IPS-15b (cell line): Measurements from ENCODE around the gene UMODL1.

Experiments
- H3K27me3 ChIP-seq: one replicate; pipeline ENCODE4 v1.6.1; 2013; ENCODE audit warnings: low read length; ENCODE audit not compliant: control insufficient read depth, insufficient read depth
- H3K36me3 ChIP-seq: one replicate; pipeline ENCODE4 v1.6.1; 2013; ENCODE audit warnings: low read length; ENCODE audit not compliant: control insufficient read depth, insufficient read depth
- H3K4me1 ChIP-seq: one replicate; pipeline ENCODE4 v1.6.1; 2013; ENCODE audit warnings: mild to moderate bottlenecking, low read length; ENCODE audit not compliant: control insufficient read depth, insufficient read depth
- H3K4me3 ChIP-seq: one replicate; pipeline ENCODE4 v1.5.1; 2013; ENCODE audit warnings: low read depth, low read length
- H3K9ac ChIP-seq: one replicate; pipeline ENCODE4 v1.6.1; 2013; ENCODE audit warnings: low read depth, mild to moderate bottlenecking, low read length
- H3K9me3 ChIP-seq: one replicate; pipeline ENCODE4 v1.6.1; 2013; ENCODE audit warnings: mild to moderate bottlenecking, low read length; ENCODE audit not compliant: control insufficient read depth, insufficient read depth

The UMODL1 gene

GRCh38 chr21:42147386-42148020 lies 76.4 kb downstream of the UMODL1 start:
- Histone ChIP-seq H3K4me3 (no peak overlapping the region), H3K9me3 (no peaks in the 10 kb centered on the region), H3K36me3 (no peaks in the 10 kb centered on the region), H3K9ac (no peak overlapping the region), H3K27me3 (no peaks in the 10 kb centered on the region), H3K4me1 (no peaks in the 10 kb centered on the region)

GRCh38 chr21:42148097-42148496 lies 77.0 kb downstream of the UMODL1 start:
- Histone ChIP-seq H3K9me3 (no peaks in the 10 kb centered on the region), H3K27me3 (no peaks in the 10 kb centered on the region), H3K36me3 (no peaks in the 10 kb centered on the region), H3K4me1 (no peaks in the 10 kb centered on the region), H3K9ac (no peak overlapping the region), H3K4me3 (no peak overlapping the region)

GRCh38 chr21:42148584-42148983 lies 77.5 kb downstream of the UMODL1 start:
- H3K36me3 ChIP-seq, result no peaks in the 10 kb centered on the region
- no peak overlapping the region for H3K9ac ChIP-seq
- H3K4me3 ChIP-seq, result no peak overlapping the region
- H3K27me3 ChIP-seq, result no peaks in the 10 kb centered on the region
- H3K9me3 ChIP-seq, result no peaks in the 10 kb centered on the region
- H3K4me1 ChIP-seq, result no peaks in the 10 kb centered on the region

GRCh38 chr21:42149656-42150473 lies 78.7 kb downstream of the UMODL1 start:
- Histone ChIP-seq H3K9ac (no peak overlapping the region), H3K4me1 (no peaks in the 10 kb centered on the region), H3K27me3 (no peaks in the 10 kb centered on the region), H3K36me3 (no peaks in the 10 kb centered on the region), H3K9me3 (no peaks in the 10 kb centered on the region), H3K4me3 (no peak overlapping the region)

GRCh38 chr21:42150474-42151085 lies 79.5 kb downstream of the UMODL1 start:
- H3K9me3 ChIP-seq, result no peaks in the 10 kb centered on the region
- H3K4me3 ChIP-seq, result no peak overlapping the region
- H3K4me1 ChIP-seq, result no peaks in the 10 kb centered on the region
- no peaks in the 10 kb centered on the region for H3K27me3 ChIP-seq
- no peaks in the 10 kb centered on the region for H3K36me3 ChIP-seq
- H3K9ac ChIP-seq, result no peak overlapping the region

GRCh38 chr21:42151148-42151947 lies 80.2 kb downstream of the UMODL1 start:
- no peaks in the 10 kb centered on the region for H3K4me1 ChIP-seq
- no peak overlapping the region for H3K4me3 ChIP-seq
- no peaks in the 10 kb centered on the region for H3K36me3 ChIP-seq
- no peaks in the 10 kb centered on the region for H3K9me3 ChIP-seq
- H3K9ac ChIP-seq, result no peak overlapping the region
- H3K27me3 ChIP-seq, result no peaks in the 10 kb centered on the region

GRCh38 chr21:42151948-42152220 lies 80.8 kb downstream of the UMODL1 start:
- no peaks in the 10 kb centered on the region for H3K9me3 ChIP-seq
- H3K27me3 ChIP-seq, result no peaks in the 10 kb centered on the region
- no peaks in the 10 kb centered on the region for H3K36me3 ChIP-seq
- no peaks in the 10 kb centered on the region for H3K4me1 ChIP-seq
- H3K4me3 ChIP-seq, result no peak overlapping the region
- no peak overlapping the region for H3K9ac ChIP-seq

- H3K27me3 ChIP-seq, result no peaks in the 10 kb centered on the region
- H3K4me3 ChIP-seq, result no peak overlapping the region
- no peaks in the 10 kb centered on the region for H3K9me3 ChIP-seq
- no peak overlapping the region for H3K9ac ChIP-seq
- H3K36me3 ChIP-seq, result no peaks in the 10 kb centered on the region
- H3K4me1 ChIP-seq, result no peaks in the 10 kb centered on the region
Observed at GRCh38 chr21:42153046-42153686, 82.0 kb downstream of the UMODL1 start.

- Histone ChIP-seq H3K4me3 (no peak overlapping the region), H3K36me3 (no peaks in the 10 kb centered on the region), H3K4me1 (no peaks in the 10 kb centered on the region), H3K9ac (no peak overlapping the region), H3K9me3 (no peaks in the 10 kb centered on the region), H3K27me3 (no peaks in the 10 kb centered on the region)
Observed at GRCh38 chr21:42153746-42154145, 82.6 kb downstream of the UMODL1 start.

GRCh38 chr21:42154237-42155044 lies 83.3 kb downstream of the UMODL1 start:
- no peaks in the 10 kb centered on the region for H3K36me3 ChIP-seq

More at GRCh38 chr21:42154237-42155044, 83.3 kb downstream of the UMODL1 start:
- Histone ChIP-seq H3K27me3 (no peaks in the 10 kb centered on the region), H3K4me1 (no peaks in the 10 kb centered on the region), H3K4me3 (no peak overlapping the region), H3K9ac (no peak overlapping the region), H3K9me3 (no peaks in the 10 kb centered on the region)
